Activated T-cell treated with anti-CD3 and anti-CD28 coated beads for 1 hour (primary cell): Measurements from ENCODE around the gene SF3B1.
A peak's percentile ranks its signal among the peaks of the same experiment; 100 is the strongest.
"Not testable (repeated sequence)": the region's sequence is repeated elsewhere in the genome, so short reads cannot be mapped to it uniquely, and the experiment has no call there.

Experiments used
- DNase-seq: peaks from one replicate; pipeline ENCODE4 v3.0.0-alpha.2; 2020; ENCODE audit warnings: low read depth

Gene SF3B1

DNA sequence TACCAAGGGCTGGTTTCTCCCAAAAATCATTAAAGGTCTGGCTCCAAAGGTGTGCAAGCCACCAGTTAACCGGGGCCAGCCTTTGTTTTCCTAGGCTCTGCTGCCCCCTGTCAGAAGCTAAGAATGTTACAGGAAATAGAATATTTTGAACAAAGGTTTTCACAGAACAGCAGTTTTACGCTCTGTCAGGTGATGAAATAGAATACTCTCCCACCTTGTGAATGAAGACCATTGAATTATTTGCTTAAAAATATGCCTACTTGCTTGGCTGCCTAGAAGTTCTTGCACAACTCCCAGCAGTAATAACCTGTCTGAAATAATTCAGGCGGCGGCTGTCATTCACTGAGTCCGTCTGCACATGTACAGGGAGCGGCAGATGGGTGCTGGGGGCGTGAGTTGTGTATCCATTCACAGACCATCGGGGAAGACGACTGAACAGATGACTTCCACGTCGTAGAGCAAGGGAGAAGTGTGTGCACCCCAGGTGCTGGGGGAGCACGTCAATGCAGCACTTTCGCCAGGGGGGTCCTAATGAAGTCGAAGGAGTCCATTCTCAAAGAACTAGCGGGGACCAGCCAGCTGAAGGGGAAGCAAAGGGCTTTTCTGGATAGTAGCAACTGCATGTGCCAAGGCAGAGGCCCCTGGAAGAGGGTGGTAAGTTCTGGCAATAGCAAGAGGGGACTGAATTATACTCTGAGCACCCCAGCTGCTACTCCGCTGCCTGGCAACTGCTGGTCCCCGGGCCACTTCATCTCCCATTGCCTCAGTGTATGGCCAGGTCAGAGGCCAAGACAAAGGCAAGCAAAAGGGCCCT lies 56.1 kb downstream of the SF3B1 start:
- DNase-seq = peak; percentile 53

DNA sequence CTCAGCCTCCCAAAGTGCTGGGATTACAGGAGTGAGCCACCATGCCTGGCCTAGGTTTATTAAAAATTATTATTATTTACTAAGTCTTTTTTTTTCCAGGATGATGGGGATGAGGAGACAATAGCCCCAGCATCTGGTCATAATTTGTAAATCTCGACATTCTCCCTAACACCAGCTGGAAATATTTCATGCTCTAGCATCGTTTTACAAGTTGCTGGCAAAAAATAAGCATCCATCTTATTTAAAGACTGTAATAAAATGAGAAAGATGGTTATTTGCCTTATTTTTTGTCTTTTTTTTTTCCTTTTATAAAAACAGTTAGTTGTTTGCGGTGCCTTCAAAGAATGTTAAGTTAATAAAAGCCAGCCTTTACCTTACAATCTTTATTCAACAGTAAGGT lies 56.7 kb downstream of the SF3B1 start:
- no peak for DNase-seq

DNA sequence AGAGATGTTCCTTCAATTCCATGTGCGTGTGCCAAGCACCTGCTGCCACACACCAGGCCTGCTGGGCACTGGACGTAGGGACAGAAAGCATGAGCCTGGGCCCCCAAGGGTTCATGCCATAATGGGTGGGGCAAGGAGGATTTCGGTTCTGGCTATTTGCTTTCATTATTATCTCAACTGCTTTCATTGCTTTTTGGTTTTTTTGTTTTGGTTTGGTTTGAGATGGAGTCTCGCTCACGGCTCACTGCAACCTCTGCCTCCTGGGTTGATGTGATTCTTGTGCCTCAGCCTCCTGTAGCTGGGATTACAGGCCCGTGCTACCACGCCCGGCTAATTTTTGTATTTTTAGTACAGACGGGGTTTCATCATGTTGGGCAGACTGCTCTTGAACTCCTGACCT lies 57.2 kb downstream of the SF3B1 start:
- DNase-seq = no peak

DNA sequence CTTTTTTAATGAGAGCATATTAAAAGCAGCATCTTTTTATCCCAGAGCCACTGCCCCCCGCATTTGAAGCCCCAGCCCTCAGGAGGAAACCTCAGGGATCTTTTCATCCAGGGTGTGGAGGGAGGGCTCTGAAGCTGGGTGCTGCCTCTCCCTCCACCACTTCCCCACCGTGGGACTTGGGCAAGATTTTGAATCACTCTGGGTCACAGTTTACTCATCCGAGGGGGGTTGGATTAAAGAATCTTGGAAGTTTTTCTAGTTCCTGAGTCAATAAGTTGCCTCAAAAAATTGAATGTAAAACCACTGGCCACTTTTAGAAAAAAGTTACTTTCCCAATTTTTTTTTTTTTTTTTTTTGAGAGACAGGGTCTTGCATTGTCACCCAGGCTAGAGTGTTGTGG lies 62.2 kb downstream of the SF3B1 start:
- DNase-seq = no peak

DNA sequence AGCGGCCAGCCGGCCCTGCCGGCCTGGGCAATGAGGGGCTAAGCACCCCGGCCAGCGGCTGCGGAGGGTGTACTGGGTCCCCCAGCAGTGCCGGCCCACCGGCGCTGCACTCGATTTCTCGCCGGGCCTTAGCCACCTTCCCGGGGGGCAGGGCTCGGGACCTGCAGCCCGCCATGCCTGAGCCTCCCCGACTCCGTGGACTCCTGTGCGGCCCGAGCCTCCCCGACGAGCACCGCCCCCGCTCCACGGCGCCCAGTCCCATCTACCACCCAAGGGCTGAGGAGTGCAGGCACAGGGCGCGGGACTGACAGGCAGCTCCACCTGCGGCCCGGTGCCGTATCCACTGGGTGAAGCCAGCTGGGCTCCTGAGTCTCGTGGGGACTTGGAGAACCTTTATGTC lies 64.2 kb downstream of the SF3B1 start:
- DNase-seq = not testable (repeated sequence)

DNA sequence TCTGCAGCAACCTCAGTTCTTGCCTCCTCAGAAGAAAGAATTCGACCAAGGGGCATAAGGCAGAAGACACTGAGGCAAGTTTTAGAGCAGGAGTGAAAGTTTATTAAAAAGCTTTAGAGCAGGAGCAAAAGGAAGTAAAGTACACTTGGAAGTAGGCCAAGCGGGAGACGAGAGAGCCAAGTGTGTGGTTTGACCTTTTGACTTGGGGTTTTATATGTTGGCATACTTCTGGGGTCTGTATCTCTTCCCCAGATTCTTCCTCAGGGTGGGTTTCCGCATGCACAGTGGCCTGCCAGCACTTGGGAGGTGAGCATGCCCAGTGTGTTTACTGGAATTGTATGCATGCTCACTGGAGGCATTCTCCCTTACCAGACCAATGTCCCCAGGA lies 64.9 kb downstream of the SF3B1 start:
- no peak for DNase-seq

DNA sequence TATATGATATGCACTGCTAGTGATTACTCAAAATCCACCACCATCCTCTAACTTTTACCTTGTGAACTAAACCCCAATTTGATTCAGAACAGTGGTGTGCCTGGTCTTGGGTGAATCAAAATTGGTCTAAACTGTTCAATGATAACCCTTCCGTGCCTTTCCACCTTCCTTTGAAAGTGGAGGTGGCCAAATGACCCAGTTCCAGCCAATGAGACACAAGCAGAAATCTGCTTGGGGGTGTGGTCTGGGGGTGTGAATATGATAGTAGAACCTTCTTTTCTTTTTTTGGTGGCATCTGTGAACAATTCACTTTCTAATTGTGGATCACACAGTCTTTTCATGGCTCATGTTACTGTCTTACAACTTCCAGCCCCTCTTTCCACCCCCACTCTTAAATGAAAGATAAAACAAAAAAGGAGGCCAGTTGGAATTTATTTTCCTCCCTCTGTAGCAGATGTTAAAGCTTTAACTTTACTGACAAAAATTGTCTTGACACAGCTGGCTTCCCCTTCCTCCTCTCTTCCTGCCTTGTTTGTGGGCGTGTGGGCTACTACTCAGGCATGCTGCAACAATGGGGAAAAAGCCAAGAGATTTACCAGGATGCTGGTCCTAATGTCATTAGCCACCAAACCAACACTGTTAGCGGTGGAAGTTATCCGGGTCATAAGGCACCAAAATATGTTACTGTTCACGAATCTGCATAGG lies 65.4 kb downstream of the SF3B1 start:
- DNase-seq = no peak

DNA sequence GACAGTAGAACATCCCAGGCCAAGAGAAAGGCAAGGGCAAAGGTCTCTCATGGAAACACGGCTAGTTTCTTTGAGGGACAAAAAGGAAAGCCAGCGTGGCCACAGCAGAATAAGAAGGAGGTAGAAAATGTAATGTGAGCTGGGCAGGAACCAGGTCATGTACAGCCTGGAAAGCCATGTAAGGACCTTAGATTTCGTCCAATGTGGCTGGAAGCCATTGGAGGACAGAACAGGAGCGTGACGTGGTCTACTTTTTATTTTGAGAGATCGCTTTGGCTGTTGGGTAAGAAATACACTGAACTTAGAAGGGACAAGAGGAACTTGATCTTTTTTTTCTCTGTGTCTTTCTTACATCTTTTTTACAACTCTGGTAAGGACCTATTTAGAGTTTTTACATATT lies 66.4 kb downstream of the SF3B1 start:
- no peak for DNase-seq

DNA sequence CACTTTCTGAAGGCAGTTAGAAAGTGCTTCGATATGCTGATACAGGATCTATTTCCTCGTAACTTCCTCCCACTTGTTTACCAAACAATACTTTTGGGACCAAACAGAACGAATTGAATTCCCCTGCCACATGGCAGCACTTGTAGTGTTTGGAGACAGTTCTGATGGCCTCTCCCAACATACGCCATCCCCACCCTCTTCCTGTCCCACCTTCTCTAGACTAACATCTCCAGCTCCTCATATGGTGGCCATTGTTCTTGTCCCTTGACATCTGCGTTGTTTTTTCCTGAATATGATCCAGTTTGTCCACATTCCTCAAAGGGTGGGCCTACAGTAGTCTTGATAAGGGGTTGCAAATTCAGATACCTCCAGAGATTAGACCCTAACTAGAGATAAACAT lies 70.8 kb downstream of the SF3B1 start:
- DNase-seq = no peak

DNA sequence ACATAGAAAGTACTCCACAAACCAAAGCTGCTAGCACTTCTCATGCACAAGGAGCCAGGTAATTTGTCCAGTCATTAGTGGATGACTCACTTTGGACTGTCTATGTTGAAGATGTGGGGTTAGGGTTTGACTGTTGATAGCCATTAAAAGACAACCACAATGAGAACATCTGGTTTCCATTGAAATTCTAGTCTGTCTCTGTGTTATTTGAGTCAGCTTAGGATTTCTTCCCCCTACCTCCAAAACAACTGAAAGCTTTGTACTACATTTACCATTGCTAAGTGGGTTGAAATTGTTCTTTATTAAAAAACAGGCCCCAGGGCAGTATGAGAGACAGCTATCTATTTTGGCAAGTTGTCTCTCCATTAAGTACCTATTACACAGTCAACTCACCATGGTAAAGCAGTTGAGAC lies 74.1 kb downstream of the SF3B1 start:
- DNase-seq = no peak

DNA sequence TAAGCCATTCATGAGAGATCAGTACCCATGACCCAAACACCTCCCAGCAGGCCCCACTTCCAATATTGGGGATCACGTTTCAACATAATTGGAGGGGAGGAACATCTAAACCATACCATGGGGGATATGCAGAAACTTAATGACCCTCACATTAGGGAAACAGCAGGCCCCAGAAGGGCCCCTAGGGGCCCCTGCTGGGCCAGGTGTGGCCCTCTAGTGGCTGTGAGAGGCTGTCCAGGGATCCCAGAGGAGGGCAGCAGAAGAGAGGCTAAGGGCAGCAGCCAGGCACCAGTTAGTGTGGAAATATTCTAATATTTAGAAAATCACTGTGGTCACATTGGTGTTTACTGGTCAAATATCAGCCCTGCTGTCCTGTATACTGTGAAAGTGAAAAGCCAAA lies 75.0 kb downstream of the SF3B1 start:
- DNase-seq = no peak

DNA sequence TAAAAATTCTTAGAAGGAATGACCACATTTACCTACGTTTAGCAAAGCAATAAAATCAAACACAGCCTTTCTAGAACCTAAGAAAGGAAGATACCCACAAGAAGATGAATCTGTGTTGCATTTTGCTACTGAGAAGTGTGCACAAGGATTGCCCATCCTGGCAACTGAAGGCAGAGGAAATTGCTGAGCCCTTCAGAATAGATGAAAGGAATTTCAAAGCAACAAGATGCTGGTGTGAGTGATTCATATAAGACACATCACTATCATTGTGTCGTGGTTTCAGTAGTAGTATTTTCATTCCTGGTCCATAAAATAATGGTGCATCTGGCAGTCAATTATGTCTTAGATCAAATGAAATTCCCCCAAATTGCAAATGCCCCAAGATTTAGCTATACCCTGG lies 75.9 kb downstream of the SF3B1 start:
- DNase-seq = no peak

DNA sequence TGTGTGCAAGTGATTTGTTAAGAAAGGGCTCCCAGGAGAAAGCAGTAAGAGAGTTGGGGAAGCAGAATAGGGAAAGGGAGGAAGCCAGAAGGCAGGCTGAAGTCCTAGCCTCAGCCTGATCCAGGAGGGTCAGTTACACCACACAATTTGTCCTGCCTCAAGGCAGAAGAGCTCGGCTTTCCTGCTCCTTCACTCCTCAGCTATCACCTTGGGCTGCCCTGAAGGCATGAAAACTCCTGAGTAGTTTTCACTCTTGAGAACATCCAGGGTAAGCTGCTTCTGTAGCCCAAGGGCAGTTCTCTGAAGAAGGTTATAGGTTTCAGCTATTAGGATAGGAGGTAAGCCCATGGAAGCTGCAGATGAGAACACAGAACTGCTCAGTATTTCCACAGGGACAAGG lies 76.8 kb downstream of the SF3B1 start:
- DNase-seq = no peak

DNA sequence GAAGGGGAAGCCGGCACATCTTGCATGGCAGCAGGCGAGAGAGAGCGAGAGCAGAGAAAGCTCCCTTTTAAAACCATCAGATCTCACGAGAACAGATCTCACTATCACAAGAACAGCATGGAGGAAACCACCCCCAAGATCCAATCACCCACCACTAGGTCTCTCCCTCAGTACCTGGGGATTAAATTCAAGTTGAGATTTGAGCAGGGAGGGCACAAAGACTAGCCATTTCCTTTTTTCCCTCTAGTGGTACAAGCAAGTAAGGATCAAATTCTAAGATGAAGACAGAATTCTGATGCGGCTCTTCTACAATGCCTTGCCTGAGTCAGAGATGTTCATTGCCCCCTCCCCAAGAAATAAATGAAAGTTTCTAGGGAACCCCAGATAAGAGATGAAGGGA lies 78.7 kb downstream of the SF3B1 start:
- DNase-seq = no peak

DNA sequence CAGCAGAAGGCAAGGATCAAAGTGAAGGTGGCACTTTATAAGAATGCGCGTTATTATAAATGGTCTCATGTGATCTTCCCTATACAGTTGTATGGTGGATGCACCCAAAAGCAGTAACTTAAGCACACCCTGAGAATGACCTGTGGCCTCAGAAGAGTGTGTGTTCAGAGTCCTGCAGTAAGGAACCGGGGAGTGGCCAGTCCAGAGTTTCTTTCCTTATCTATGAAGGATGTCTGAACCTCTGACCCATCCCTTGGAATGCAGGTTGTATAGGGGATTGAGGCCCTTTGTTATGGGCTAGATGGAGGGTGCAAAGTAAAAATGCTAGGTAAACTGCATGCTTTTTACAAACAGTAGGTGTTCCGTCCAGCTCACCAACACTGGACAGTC lies 80.7 kb downstream of the SF3B1 start:
- no peak for DNase-seq

DNA sequence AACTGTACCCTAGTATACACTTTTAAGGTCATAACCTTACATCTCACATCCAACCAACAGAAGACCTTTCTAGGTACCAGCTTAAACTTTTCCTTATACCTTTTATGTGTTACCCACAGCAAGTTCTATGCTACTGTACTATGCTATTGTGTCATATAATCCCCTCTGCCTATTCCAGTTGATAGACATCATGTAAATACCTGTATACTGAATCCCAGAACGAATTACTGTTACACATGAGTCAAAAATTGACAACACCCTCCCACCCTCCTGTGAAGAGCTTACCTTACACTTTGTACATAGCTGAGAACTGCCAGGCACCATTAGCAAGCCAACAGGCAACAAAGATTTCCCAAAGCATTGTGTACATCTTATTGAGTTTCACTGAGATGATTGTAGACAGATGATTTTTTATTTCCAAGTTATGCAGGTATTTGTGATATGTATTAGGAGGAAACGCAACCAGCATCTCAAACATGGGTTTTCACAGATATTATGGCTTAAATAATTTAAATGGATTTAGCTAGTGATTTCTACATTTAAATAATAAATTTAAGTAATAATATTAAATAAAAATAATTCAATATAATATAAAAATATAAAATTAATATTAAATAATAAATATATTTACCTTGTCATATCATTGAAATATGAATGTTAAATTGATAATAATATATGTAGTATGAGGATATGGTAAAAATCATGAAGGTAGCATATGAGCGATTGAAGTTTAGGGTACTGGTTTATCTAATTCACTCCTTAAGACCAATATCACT lies 81.2 kb downstream of the SF3B1 start:
- no peak for DNase-seq

DNA sequence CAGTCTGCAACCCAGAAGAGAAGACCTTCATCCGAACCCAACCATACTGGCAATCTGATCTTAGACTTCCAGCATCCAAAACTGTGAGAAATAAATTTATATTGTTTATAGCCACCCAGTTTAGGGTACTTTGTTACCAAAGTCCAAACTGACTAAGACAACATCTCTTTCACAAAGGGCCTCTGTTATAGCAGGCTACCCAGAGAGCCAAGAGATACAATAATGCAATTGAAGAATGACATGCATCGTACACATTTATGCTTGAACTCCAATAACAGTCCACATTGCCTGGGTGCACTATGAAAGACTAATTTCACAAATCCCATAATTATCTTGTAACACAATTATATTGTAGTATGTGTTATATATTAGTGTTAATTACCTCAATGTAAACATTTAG lies 85.1 kb downstream of the SF3B1 start:
- no peak for DNase-seq

DNA sequence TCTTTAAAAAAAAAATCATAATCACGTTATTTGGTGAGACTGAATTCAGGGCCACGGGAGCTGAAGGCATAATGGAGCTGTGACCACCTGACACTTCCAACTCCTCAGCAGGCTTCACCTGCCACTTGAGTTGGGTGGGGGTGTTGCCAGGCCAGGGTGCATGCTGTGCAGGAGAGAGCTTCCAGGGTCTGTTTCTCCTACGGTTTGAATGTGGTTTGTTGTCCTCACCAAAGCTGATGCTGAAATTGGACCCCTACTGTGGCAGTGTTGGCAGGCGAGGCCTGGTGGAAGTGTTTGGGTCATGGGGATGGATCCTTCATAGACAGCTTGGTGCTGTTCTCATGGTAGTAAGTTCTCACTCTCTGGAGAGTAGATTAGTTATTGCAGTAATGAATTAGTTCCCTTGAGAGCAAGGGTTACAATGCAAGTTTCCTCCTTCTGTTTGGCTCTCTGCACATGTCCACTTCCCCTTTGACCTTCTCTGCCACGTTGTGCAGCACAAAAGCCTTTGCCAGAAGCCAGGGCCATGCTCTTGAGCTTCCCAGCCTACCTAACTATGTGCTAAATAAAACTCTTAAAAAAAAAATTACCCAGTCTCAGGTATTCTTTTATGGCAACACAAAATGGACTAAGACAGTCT lies 86.0 kb downstream of the SF3B1 start:
- DNase-seq = no peak

DNA sequence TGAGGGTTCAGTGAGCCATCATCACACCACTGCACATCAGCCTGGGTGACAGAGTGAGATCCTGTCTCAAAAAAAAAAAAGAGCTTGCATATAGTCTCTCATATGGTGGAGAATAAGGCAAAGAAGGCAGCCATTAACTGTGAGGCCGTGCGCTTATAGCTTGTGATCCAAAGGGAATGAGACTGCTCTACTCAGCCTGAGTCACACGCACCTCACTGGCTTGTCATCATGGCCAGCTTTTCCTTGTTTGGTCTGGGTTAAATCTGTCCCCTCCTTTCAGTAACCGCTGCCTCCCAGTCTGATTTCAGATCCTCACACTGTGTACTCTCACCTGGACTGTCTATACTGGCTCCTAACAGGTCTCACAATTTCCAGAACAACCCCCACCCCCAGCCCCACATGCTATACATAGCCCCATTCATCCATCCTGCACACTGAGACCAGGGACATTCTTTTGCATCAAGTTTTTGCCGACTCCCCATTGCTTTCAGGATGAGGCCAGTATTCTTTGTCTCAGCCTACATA lies 88.9 kb downstream of the SF3B1 start:
- no peak for DNase-seq

DNA sequence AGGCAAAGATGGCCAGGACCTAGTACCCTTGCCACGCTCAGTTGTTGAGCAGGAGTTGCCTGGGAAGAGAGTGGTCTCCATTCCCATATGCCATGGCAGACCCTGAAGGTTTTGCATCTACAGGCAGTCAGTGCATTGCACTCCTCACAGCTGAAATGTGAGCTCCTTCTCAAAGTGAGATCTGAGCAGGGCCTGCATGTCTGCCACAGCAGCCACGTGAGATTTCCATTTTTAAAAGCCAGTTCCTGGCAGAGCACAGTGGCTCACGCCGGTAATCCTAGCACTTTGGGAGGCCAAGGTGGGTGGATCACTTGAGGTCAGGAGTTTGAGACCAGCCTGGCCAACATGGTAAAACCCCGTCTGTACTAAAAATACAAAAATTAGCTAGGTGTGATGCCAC lies 90.9 kb downstream of the SF3B1 start:
- not testable (repeated sequence) for DNase-seq

DNA sequence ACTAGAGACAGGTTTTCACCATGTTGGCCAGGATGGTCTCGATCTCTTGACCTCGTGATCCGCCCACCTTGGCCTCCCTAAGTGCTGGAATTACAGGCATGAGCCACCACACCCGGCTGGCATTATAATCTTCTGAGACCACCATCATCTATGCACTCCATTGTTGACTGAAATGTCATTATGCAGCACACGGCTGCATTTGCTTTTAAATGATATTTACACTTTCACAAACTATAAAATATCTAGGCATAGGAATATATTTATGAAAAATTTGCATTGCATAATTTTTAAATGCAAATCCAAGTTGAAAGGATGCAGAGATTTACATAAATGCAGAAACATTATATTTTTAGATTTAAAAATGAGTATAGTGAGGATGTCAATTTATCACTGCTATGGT lies 94.2 kb downstream of the SF3B1 start:
- DNase-seq = no peak
